Tibial nerve (tissue), 4 donors: Measurements from ENCODE around the gene GPR6.

Source experiments
- CTCF ChIP-seq, 5 experiments: fragments of 200-600 bp in 3 of 5; fragments of 450-650 bp in 2 of 5; sonication (generic) in 3 of 5; IDR thresholded peaks; one replicate each; pipeline ENCODE4 v1.5.1; 2016 to 2019; ENCODE audit warnings: antibody characterized with exemption in 5 of 5, mild to moderate bottlenecking in 3 of 5, moderate library complexity in 2 of 5
- EP300 ChIP-seq, 2 donors: sonication (generic); formaldehyde crosslinking; IDR thresholded peaks; one replicate each; pipeline ENCODE4 v1.6.1; 2017; ENCODE audit warnings: antibody characterized with exemption in 2 of 2, mild to moderate bottlenecking in 1 of 2
- POLR2A ChIP-seq, 2 donors: fragments of 450-650 bp; IDR thresholded peaks; one replicate each; pipeline ENCODE4 v1.6.1; 2017; ENCODE audit warnings: antibody characterized with exemption in 2 of 2, mild to moderate bottlenecking in 2 of 2, moderate library complexity in 2 of 2

- TF ChIP-seq CTCF (IDR thresholded peaks at IDR 0.05) (no peak), POLR2A (IDR thresholded peaks at IDR 0.05) (no peak), EP300 (IDR thresholded peaks at IDR 0.05) (no peak)
These were observed 13.2 kb upstream of the GPR6 start for GRCh38 chr6:109964949-109965348.
